Measurements from ENCODE around the gene MT1E. TPM values are rescaled to one million over a fixed set of nuclear protein-coding genes. Genes with fewer than 3 reads are reported as not detected.
A peak's percentile ranks its signal among the peaks of the same experiment; 100 is the strongest.

The MT1E gene
- total RNA-seq, 5 donors from 2014 or later (not counting 1 experiment from before 2014, with no cell fraction given) = 1.9 to 10.8 (median 6.1) TPM

- POLR2A ChIA-PET = no interaction called here
- peaks cover 21 to 41% of the 10 kb centered on the region in 2 experiments for H3K27me3 ChIP-seq (replicated peaks in 1 of 2; ENCODE audit: control insufficient read depth in 2 of 2, extremely low read depth in 1 of 2, insufficient read depth in 2 of 2, low read length in 1 of 2)
Measured at GRCh38 chr16:56641166-56641565, 15.6 kb downstream of the MT1E start.

DNA sequence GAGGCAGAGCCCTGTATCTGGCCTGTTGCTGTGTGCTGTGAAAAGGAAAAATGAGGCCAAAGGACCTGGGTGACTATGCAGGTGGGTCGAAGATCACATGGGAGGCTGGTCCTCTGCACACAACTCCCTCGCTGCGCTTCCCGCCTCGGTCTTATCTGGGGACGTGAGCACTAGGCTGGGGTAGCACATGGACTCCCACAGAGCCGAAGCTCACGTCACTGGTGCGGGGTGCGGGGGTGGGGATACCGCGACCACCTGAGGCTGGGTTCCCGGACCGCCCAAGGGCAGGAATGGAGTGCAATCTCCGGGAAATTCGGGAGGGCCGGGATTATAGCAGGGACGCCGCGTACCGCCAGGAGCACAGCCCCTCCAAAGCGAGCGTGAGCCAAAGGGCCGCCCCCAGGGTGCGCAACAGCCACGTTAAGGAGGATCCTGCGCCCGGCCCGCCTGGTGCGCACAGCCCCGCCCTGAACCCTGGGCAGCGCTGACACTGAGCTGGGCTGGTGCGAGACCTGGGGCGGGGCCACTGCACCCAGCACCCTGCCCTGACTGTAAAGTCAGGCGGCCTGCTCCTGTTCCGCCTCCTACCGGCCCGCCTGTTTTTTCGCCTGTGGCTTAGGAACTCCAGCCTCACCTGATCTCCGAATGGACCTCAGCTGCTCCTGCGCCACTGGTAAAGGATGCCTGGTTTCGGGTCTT, 17.6 kb downstream of the MT1E start:
- ChIA-PET CTCF (interaction anchor here (0.6 to 1.8 kb wide), 9 partner anchors 12 to 387 kb away, joined by 3 to 11 read pairs (median 4); partner anchors contain the start of gene MT2A (in 1 of the 2)), POLR2A (interaction anchor here (0.5 to 1.0 kb wide), 4 partner anchors 32 to 318 kb away, joined by 3 to 5 read pairs (median 4); no protein-coding TSS in a partner anchor)
- Histone ChIP-seq H3K27me3 (replicated peaks in 1 of 2; ENCODE audit: control insufficient read depth in 2 of 2, extremely low read depth in 1 of 2, insufficient read depth in 2 of 2, low read length in 1 of 2) (peaks cover 34 to 37% of the 10 kb centered on the region in 2 experiments), H3K27ac (ENCODE audit: low read length) (no peak overlapping the region), H3K4me1 (ENCODE audit: control insufficient read depth in 1 of 2, extremely low read depth in 1 of 2, insufficient read depth in 2 of 2, low read length in 2 of 2) (peaks cover 2 to 22% of the 10 kb centered on the region in 2 experiments), H3K9me3 (no peaks in the 10 kb centered on the region), H3K36me3 (ENCODE audit: control insufficient read depth in 2 of 2, extremely low read depth in 1 of 2, insufficient read depth in 1 of 2, low read length in 1 of 2) (no peaks in the 10 kb centered on the region), H3K4me3 (ENCODE audit: control insufficient read depth in 1 of 2, extremely low read depth in 1 of 2, low read length in 1 of 2) (peak overlapping the region; percentile 42 to 60)
- Mint-ChIP-seq H3K4me3 (peak overlapping the region; percentile 69 to 71 (median 70)), H3K4me1 (peaks cover 21 to 27% (median 24%) of the 10 kb centered on the region in 3 donors), H3K27ac (peak overlapping the region in 1 of 2 donors; percentile 49), H3K36me3 (no peaks in the 10 kb centered on the region), H3K9me3 (no peaks in the 10 kb centered on the region), H3K27me3 (peaks cover 31 to 35% of the 10 kb centered on the region in 2 donors)
- DNase-seq = peak; percentile 35 to 87 (median 57)
- ATAC-seq (replicated peaks in 1 of 4) = peak; percentile 99 to 100 (median 100)
- WGBS (ENCODE audit: insufficient coverage) = 7% methylated on average over 42 of the region's 42 CpGs

More at GRCh38 chr16:56641166-56641565, 15.6 kb downstream of the MT1E start:
- Mint-ChIP-seq H3K4me3 (no peak overlapping the region), H3K27ac (no peak overlapping the region), H3K36me3 (no peaks in the 10 kb centered on the region), H3K4me1 (peaks cover 28 to 38% (median 34%) of the 10 kb centered on the region in 3 donors), H3K9me3 (no peaks in the 10 kb centered on the region), H3K27me3 (peaks cover 44 to 50% of the 10 kb centered on the region in 2 donors)
- Histone ChIP-seq H3K4me3 (ENCODE audit: control insufficient read depth in 1 of 2, extremely low read depth in 1 of 2, low read length in 1 of 2) (no peak overlapping the region), H3K4me1 (ENCODE audit: control insufficient read depth in 1 of 2, extremely low read depth in 1 of 2, insufficient read depth in 2 of 2, low read length in 2 of 2) (peaks cover 2 to 31% of the 10 kb centered on the region in 2 experiments), H3K9me3 (no peaks in the 10 kb centered on the region), H3K27ac (ENCODE audit: low read length) (no peak overlapping the region), H3K36me3 (ENCODE audit: control insufficient read depth in 2 of 2, extremely low read depth in 1 of 2, insufficient read depth in 1 of 2, low read length in 1 of 2) (no peaks in the 10 kb centered on the region)
- DNase-seq (no peak), ATAC-seq (replicated peaks in 1 of 4) (no peak)
- WGBS (ENCODE audit: insufficient coverage) = 100% methylated on average over 2 of the region's 2 CpGs
- CTCF ChIA-PET = interaction anchor here (1.1 to 1.3 kb wide), 2 partner anchors 61 to 65 kb away, joined by 3 to 4 read pairs; no protein-coding TSS in a partner anchor

DNA sequence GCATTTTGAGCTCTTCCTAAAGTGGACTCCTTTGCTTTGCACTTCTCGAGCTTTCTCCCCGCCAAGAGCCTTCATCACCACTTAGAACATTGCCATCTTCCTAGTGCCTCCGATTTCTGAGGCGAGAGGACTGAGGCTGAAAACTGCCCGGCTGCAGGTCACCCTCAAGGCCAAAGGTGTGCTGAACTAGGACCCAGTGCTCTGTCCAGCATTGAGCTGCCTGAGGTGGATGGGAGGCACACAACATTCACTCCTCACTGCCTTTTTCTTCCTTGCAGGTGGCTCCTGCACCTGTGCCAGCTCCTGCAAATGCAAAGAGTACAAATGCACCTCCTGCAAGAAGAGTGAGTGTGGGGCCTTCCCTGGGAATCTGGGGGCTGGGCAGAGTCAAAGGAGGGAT, 18.3 kb downstream of the MT1E start:
- no peaks in the 10 kb centered on the region for H3K36me3 ChIP-seq (ENCODE audit: control insufficient read depth in 2 of 2, extremely low read depth in 1 of 2, insufficient read depth in 1 of 2, low read length in 1 of 2)
- H3K9me3 Mint-ChIP-seq = no peaks in the 10 kb centered on the region
- peak overlapping the region; percentile 69 to 71 (median 70) for H3K4me3 Mint-ChIP-seq
- ATAC-seq (replicated peaks in 1 of 4) = no peak
- 75% methylated on average over 4 of the region's 5 CpGs for WGBS (ENCODE audit: insufficient coverage)
- H3K27ac Mint-ChIP-seq = peak overlapping the region in 1 of 2 donors; percentile 49
- CTCF ChIA-PET = interaction anchor here (0.6 to 1.8 kb wide), 9 partner anchors 11 to 386 kb away, joined by 3 to 11 read pairs (median 4); partner anchors contain the start of gene MT2A (in 1 of the 2)
- no peak overlapping the region for H3K27ac ChIP-seq (ENCODE audit: low read length)
- H3K27me3 Mint-ChIP-seq = peaks cover 30 to 36% of the 10 kb centered on the region in 2 donors
- no peaks in the 10 kb centered on the region for H3K9me3 ChIP-seq
- peak overlapping the region; percentile 42 to 60 for H3K4me3 ChIP-seq (ENCODE audit: control insufficient read depth in 1 of 2, extremely low read depth in 1 of 2, low read length in 1 of 2)
- POLR2A ChIA-PET = interaction anchor here in 1 of 2 donors (0.7 to 1.0 kb wide), 2 partner anchors 34 to 114 kb away, joined by 4 to 5 read pairs; no protein-coding TSS in a partner anchor
- DNase-seq = no peak
- peaks cover 34 to 37% of the 10 kb centered on the region in 2 experiments for H3K27me3 ChIP-seq (replicated peaks in 1 of 2; ENCODE audit: control insufficient read depth in 2 of 2, extremely low read depth in 1 of 2, insufficient read depth in 2 of 2, low read length in 1 of 2)
- peaks cover 21 to 24% (median 24%) of the 10 kb centered on the region in 3 donors for H3K4me1 Mint-ChIP-seq
- peaks cover 2 to 18% of the 10 kb centered on the region in 2 experiments for H3K4me1 ChIP-seq (ENCODE audit: control insufficient read depth in 1 of 2, extremely low read depth in 1 of 2, insufficient read depth in 2 of 2, low read length in 2 of 2)
- no peaks in the 10 kb centered on the region for H3K36me3 Mint-ChIP-seq

DNA sequence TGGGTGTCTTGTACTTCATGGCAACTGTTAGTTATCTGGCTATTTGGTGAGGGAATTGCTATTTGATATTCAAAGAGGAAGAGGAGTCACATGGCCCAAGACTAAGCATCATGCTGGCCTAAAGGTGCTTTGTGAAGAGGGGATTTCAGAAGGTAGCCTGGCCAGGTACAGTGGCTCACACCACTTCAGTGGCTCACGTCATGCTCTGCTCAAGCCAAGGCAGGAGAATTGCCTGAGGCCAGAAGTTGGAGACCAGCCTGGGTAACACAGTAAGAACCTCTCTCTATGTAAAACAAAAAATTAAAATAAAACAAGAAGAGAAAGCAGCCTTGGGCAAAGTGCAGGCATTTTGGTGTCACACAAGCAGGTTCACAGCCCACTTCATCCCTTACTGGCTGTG, 19.7 kb downstream of the MT1E start:
- H3K9me3 ChIP-seq = no peaks in the 10 kb centered on the region
- Mint-ChIP-seq H3K27me3 (peaks cover 23 to 28% of the 10 kb centered on the region in 2 donors), H3K4me1 (peaks cover 21 to 24% (median 24%) of the 10 kb centered on the region in 3 donors), H3K36me3 (no peaks in the 10 kb centered on the region), H3K27ac (no peak overlapping the region), H3K4me3 (no peak overlapping the region), H3K9me3 (no peaks in the 10 kb centered on the region)
- ChIA-PET CTCF (no interaction called here), POLR2A (no interaction called here)
- H3K36me3 ChIP-seq (ENCODE audit: control insufficient read depth in 2 of 2, extremely low read depth in 1 of 2, insufficient read depth in 1 of 2, low read length in 1 of 2) = no peaks in the 10 kb centered on the region
- no peak overlapping the region for H3K27ac ChIP-seq (ENCODE audit: low read length)
- peaks cover 2 to 18% of the 10 kb centered on the region in 2 experiments for H3K4me1 ChIP-seq (ENCODE audit: control insufficient read depth in 1 of 2, extremely low read depth in 1 of 2, insufficient read depth in 2 of 2, low read length in 2 of 2)
- ATAC-seq (replicated peaks in 1 of 4) (no peak), DNase-seq (no peak)
- no peak overlapping the region for H3K4me3 ChIP-seq (ENCODE audit: control insufficient read depth in 1 of 2, extremely low read depth in 1 of 2, low read length in 1 of 2)
- peaks cover 31 to 32% of the 10 kb centered on the region in 2 experiments for H3K27me3 ChIP-seq (replicated peaks in 1 of 2; ENCODE audit: control insufficient read depth in 2 of 2, extremely low read depth in 1 of 2, insufficient read depth in 2 of 2, low read length in 1 of 2)
- WGBS (ENCODE audit: insufficient coverage) = no CpG with 5 or more reads among the region's 1 CpG

- no peaks in the 10 kb centered on the region for H3K9me3 ChIP-seq
- no CpG with 5 or more reads among the region's 1 CpG for WGBS (ENCODE audit: insufficient coverage)
Measured at GRCh38 chr16:56645838-56646237, 20.3 kb downstream of the MT1E start.

DNA sequence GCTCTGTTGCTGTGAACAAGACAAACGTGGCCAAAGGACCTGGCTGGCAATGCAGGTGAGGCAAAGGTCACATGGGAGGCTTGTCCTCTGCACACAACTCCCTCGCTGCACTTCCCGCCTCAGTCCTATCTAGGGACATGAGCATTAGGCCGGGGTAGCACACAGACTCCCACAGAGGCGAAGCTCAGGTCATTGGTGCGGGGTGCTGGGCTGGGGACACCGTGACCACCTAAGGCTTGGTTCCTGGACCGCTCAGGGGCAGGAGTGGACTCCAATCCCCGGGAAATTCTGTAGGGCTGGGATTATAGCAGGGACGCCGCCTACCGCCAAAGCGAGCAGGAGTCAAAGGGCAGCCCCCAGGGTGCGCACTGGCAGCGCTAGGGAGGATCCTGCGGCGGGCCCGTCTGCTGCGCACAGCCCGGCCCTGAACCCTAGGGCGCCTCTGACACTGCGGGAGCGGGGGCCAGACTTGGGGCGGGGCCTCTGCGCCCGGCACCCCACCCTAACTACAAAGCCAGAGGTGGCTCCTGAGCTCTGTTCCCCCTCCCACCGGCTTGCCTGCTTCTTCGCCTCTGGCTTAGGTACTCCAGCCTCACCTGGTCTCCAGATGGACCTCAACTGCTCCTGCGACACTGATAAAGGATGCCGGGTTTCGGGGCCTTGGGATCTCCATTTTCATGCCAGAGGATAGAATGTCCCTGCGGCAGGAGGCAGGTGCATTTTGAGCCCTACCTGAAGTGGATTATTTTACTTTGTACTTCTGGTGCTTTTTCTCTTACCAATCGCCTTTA, 22.3 kb downstream of the MT1E start:
- ChIA-PET CTCF (no interaction called here), POLR2A (interaction anchor here in 1 of 2 donors (0.6 kb wide), 1 partner anchor 113 kb away, joined by 4 read pairs; no protein-coding TSS in a partner anchor)
- Histone ChIP-seq H3K27ac (ENCODE audit: low read length) (no peak overlapping the region), H3K4me3 (ENCODE audit: control insufficient read depth in 1 of 2, extremely low read depth in 1 of 2, low read length in 1 of 2) (no peak overlapping the region), H3K9me3 (no peaks in the 10 kb centered on the region), H3K27me3 (replicated peaks in 1 of 2; ENCODE audit: control insufficient read depth in 2 of 2, extremely low read depth in 1 of 2, insufficient read depth in 2 of 2, low read length in 1 of 2) (peaks cover 31 to 49% of the 10 kb centered on the region in 2 experiments), H3K4me1 (ENCODE audit: control insufficient read depth in 1 of 2, extremely low read depth in 1 of 2, insufficient read depth in 2 of 2, low read length in 2 of 2) (peaks cover 2 to 17% of the 10 kb centered on the region in 2 experiments), H3K36me3 (ENCODE audit: control insufficient read depth in 2 of 2, extremely low read depth in 1 of 2, insufficient read depth in 1 of 2, low read length in 1 of 2) (no peaks in the 10 kb centered on the region)
- Mint-ChIP-seq H3K36me3 (no peaks in the 10 kb centered on the region), H3K9me3 (no peaks in the 10 kb centered on the region), H3K4me3 (no peak overlapping the region), H3K27ac (no peak overlapping the region), H3K4me1 (peaks cover 13 to 17% (median 16%) of the 10 kb centered on the region in 3 donors), H3K27me3 (peaks cover 17 to 28% of the 10 kb centered on the region in 2 donors)
- ATAC-seq (replicated peaks in 1 of 4) (no peak), DNase-seq (no peak)
- WGBS (ENCODE audit: insufficient coverage) = 46% methylated on average over 27 of the region's 33 CpGs

More at GRCh38 chr16:56645838-56646237, 20.3 kb downstream of the MT1E start:
- H3K36me3 Mint-ChIP-seq = no peaks in the 10 kb centered on the region
- Histone ChIP-seq H3K4me1 (ENCODE audit: control insufficient read depth in 1 of 2, extremely low read depth in 1 of 2, insufficient read depth in 2 of 2, low read length in 2 of 2) (peaks cover 2 to 18% of the 10 kb centered on the region in 2 experiments), H3K4me3 (ENCODE audit: control insufficient read depth in 1 of 2, extremely low read depth in 1 of 2, low read length in 1 of 2) (no peak overlapping the region), H3K27me3 (replicated peaks in 1 of 2; ENCODE audit: control insufficient read depth in 2 of 2, extremely low read depth in 1 of 2, insufficient read depth in 2 of 2, low read length in 1 of 2) (peaks cover 30 to 31% of the 10 kb centered on the region in 2 experiments), H3K36me3 (ENCODE audit: control insufficient read depth in 2 of 2, extremely low read depth in 1 of 2, insufficient read depth in 1 of 2, low read length in 1 of 2) (no peaks in the 10 kb centered on the region), H3K27ac (ENCODE audit: low read length) (no peak overlapping the region)
- ChIA-PET CTCF (interaction anchor here in 1 of 2 donors (0.9 kb wide), 1 partner anchor 56 kb away, joined by 5 read pairs; no protein-coding TSS in a partner anchor), POLR2A (no interaction called here)
- peaks cover 21 to 24% (median 24%) of the 10 kb centered on the region in 3 donors for H3K4me1 Mint-ChIP-seq
- H3K27ac Mint-ChIP-seq = no peak overlapping the region
- ATAC-seq (replicated peaks in 1 of 4) = no peak
- H3K4me3 Mint-ChIP-seq = no peak overlapping the region
- peaks cover 18 to 23% of the 10 kb centered on the region in 2 donors for H3K27me3 Mint-ChIP-seq
- no peak for DNase-seq
- H3K9me3 Mint-ChIP-seq = no peaks in the 10 kb centered on the region
